H4 (cell line): Measurements from ENCODE around the gene FAF1. TPM values are rescaled to one million over a fixed set of nuclear protein-coding genes. Genes with fewer than 3 reads are reported as not detected.
"Not testable (repeated sequence)": the region's sequence is repeated elsewhere in the genome, so short reads cannot be mapped to it uniquely, and the experiment has no call there.

Source experiments
- DNase-seq: peaks from one replicate; pipeline ENCODE4 v3.0.0-alpha.2; 2015; ENCODE audit warnings: low spot score
- total RNA-seq: library from RNA; depleted of rRNA; stranded (reverse); fragments of >200 nt; shearing (Covaris generic); gene quantifications from 2 replicates; pipeline ENCODE4 v1.2.3, GENCODE V29; 2014

FAF1 gene
- total RNA-seq, 1 experiment from 2014 or later: 91.9 TPM

DNA sequence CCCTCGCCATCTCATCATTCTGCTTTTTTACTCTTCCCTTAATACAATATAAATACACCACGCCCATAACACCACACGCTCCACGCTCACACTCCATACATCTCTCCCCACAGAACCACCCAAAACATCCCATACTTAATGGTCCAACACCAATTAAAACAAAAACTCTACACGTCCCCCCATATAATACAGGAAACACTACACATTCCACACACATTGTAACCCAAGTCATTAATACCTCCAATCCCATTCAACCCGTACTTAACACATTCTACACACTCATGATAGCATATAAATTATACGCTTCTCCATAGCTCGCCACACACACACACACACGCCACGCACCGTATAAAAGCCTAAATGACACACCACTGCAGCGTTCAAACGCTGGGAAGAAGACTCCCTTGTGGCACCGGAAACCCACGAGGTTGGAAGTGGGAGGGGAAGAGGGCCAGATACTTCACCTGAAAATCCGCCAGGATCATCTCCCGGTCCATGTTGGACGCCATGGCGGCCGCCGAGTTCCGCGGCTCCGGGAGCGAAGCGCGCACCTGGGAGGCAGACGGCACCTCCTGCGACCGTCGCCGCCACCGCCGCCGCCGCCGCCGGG is 659 bp downstream of the FAF1 start:
- peak; percentile 34 for DNase-seq

DNA sequence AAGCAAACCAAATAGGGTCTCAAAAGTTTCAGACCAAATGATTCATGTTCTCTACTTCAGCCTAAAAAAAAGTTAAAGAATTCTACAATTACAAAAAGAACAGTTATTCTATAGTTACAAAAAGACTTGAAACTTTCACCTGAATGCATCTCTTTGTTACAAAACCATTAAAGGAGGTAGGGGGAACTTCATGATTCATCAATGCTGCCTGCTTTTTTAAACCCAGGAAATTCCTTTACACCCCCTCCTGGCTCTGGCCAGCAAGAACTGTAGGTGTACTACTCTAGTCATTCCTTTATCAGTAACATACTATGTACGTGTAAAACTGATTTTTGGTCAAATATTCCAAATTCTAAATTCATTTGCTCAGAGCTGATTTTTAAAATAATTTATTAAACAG is 5.0 kb downstream of the FAF1 start:
- DNase-seq: no peak

DNA sequence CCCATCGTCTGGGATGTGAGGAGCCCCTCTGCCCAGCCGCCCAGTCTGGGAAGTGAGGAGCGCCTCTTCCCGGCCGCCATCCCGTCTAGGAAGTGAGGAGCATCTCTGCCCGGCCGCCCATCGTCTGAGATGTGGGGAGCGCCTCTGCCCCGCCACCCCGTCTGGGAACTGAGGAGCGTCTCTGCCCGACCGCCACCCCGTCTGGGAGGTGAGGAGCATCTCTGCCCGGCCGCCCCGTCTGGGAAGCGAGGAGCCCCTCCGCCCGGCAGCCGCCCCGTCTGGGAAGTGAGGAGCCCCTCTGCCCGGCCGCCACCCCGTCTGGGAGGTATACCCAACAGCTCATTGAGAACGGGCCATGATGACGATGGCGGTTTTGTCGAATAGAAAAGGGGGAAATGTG is 7.5 kb downstream of the FAF1 start:
- not testable (repeated sequence) for DNase-seq

DNA sequence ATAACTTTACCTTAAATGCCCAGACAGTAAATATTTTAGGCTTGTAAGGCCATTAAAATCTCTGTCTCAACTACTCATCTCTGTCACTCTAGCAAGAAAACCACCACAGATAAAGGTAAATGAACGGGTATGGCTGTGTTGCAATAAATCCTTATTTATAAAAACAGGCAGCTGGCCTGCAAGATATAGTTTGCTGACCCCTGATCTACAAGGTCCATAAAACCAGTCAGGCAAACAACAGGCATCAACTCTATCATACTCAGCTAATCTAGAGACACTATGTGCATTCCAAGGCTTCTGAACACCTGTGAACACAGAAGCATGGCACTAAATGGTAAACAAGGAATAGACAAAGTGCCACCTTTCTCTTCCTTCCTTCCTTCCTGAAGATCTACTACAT is 9.7 kb downstream of the FAF1 start:
- no peak for DNase-seq

DNA sequence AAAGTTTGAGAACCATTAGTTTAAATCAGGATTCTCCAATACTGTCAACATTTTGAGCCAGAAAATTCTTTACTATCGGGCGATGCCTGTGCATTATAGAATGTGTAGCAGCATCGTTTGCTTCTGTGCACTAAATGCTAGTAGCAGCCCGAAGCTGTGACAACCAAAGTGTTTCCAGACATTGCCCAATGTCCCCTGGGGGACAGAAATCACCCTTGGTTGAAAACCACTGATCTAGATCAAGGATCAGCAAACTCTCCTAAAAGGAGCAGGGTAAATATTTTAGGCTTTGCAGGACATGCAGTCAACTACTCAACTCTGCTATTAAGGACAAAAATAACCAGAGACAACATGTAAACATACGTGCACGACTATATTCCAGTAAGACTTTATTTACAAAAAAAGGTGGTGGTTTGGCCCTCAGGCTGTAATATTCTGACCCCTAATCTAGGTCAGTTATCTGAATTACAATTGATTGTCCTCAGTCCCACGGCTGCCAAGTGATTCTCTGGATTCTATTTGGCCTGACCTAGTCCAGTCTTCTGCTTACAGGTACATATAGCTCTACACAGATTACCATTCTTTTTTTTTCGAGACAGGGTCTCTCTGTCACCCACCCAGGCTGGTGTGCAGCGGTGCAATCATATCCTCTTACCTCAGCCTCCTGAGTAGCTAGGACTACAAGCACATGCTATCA is 10.6 kb downstream of the FAF1 start:
- DNase-seq: no peak

DNA sequence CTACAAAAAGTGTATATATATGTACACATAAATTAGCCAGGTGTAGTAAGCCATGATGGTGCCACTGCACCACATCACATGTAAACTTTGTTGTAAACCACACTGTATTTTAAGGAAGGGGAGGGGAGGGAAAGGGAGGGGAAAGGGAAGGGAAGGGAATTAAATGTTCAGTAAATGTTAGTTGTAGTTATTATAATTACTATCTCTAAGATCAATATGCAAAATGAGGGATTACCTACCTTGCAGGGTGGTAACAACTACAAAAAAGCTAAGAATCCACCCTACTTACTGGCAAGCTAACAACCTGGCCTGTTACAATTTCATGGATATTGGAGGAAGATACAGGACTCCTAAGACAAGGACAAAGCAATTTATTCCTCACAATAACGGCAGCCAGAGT is 17.7 kb downstream of the FAF1 start:
- DNase-seq: no peak

DNA sequence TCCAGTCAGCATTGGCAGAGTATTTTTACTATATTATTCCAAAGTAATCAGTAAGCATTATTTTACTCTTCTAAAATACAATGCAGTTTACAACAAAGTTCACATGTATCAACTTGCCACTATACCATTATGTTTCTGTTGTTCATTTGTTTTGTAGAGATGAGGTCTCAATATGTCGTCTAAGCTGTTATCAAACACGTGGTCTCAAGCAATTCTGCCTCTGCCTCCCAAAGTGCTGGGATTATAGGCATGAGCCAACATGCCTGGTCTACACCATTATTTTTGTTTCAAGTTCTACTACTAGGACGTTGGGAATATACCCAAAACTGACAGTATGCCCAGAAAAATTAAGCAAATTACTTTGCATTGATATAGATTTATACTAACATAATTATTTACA is 19.8 kb downstream of the FAF1 start:
- no peak for DNase-seq

DNA sequence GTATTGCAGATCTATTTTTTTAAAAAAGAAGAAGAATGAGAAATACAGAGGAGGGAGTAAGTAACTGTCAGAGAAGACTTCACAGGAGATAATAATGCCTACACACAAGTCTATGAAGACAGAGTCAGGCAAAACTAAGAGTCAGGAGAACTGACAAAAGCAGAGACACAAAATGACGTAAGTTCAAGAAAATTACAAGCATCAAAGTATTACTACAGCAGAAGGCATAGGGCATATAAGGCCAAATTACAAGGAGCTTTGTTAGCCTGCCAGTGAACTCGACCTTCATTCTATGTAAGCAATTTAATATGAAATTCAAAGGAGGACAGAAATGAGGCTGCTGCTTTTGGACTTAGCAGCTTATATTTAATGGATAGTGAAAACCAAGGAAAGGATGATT is 23.7 kb downstream of the FAF1 start:
- DNase-seq: no peak

DNA sequence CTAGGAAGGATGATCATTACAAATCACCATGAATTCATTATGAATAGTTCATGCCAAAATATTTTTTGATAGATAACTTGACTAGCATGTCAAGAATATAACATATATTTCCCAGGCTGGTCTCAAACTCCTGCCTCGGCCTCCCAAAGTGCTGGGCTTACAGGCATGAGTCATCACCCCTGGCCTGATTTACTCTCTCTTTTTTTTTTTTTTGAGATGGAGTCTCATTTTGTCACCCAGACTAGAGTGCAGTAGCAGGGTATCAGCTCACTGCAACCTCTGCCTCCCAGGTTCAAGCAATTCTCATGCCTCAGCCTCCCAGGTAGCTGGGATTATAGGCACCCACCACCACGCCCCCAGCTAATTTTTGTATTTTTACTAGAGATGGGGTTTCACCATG is 24.8 kb downstream of the FAF1 start:
- not testable (repeated sequence) for DNase-seq

DNA sequence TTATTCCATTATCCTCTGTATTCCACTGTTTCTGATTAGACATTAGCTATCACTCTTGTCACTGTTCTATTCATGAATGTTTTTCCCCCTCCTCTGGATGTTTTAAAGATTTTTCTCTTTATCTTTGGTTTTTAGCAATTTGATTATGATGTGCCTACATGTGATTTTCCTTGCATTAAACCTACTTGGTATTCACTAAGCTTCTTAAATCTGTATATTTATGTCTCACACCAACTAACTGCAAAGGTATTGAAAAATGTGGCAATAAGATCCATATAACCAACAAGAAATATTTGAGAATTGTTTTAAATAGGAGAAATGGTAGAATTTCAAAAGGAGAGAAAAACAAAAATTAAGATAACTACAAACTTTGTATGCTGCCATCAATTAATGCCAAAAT is 25.2 kb downstream of the FAF1 start:
- no peak for DNase-seq

DNA sequence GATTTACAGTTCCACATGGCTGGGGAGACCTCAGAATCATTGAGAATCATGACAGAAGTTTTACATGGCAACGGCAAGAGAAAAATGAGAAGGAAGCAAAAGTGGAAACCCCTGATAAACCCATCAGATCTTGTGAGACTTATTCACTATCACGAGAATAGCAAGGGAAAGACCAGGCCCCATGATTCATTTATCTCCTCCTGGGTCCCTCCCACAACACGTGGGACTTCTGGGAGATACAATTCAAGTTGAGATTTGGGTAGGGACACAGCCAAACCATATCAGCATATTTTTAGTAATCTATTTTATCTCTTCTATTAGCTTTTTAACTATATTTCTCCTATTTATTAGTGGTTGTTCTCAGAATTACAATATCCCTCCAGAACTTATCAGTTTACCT is 26.3 kb downstream of the FAF1 start:
- DNase-seq: not testable (repeated sequence)

DNA sequence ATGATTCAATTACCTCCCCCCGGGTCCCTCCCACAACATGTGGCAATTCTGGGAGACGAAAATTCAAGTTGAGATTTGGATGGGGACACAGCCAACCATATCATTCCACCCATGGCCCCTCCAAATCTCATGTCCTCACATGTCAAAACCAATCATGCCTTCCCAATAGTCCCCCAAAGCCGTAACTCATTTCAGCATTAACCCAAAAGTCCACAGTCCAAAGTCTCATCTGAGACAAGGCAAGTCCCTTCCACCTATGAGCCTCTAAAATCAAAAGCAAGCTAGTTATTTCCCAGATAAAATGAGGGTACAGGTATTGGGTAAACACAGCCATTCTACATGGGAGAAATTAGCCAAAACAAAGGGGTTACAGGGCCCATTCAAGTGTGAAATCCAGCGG is 28.0 kb downstream of the FAF1 start:
- not testable (repeated sequence) for DNase-seq

DNA sequence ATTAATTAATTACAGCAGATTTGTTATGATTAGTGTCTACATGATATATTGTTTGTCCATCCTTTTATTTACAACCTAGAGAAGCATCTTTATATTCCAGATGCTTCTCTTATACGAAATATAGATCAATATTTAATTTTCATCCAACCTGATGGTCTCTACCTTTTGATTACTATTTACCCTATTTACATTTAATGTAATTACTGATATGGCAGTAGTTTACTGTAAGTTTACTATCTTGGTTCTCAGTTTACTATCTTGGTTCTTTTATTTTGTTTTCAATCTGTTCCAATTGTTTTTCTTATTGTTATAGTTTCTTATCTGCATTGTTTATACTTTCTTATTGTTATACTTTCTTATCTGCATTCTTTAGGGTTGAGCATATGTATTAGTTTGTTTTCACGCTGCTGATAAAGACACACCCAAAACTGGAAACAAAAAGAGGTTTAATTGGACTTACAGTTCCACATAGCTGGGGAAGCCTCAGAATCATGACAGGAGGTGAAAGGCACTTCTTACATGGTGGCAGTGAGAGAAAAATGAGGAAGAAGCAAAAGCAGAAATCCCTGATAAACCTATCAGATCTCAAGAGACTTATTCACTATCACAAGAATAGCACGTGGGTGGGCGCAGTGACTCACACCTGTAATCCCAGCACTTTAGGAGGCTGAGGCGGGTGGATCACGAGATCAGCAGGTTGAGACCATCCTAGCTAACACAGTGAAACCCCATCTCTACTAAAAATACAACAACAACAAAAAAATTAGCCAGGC is 28.9 kb downstream of the FAF1 start:
- DNase-seq: no peak

DNA sequence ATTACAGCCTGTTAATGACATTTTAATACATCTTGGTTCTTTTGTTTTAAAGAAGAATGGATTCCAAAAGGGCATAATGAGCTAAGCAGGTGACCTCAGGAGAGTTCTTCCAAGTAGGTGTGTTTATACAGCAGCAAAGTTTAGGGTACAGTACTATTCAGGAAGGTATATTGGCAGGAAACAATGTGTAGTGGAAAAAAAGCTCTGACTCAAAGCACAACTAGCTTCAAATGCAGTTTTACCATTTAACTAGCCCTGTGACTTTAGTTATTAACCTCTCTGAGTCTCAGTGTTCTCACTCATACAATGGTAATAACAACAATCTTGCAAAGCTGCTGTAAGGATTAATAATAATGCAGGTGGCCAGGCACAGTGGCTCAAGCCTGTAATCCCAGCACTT is 29.9 kb downstream of the FAF1 start:
- DNase-seq: no peak

DNA sequence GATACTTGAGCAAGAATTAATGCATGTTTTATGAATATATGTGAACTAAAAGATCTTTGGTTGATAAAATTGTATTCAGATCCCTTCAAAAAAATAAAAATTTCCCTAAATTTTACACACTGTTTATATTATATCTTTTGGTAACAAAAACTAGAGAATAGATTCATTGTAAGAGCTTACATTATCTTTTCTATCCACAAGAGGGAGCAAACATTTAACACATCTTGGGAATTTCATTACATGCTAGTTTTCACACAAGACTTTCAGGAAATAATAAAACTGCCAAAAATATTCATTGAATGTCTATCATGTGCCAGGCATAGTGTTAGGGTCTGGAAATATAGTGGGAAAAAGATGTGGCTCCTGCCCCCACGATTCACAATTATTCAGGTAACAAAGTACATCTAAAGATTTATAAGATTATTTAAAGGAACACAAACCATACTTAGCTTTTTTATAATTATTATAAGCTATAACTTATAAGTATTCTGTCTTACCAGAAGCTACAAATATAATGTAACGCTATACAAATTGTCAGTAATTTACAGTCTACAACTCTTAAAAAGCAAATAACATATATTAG is 30.6 kb downstream of the FAF1 start:
- DNase-seq: peak; percentile 44

DNA sequence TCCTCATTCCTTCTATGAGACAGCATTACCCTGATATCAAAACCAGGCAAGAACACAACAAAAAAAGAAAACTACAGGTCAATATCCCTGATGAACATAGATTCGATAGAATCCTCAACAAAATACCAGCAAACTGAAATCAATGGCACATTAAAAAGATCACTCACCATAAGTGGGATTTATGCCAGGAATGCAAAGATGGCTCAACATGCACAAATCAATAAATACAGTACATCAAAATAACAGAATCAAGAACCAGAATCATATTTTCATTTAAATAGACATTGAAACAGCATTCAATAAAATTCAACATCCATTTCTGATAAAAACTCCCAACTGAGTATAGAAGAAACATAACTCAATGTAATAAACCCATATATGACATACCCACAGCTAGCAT is 36.5 kb downstream of the FAF1 start:
- no peak for DNase-seq

DNA sequence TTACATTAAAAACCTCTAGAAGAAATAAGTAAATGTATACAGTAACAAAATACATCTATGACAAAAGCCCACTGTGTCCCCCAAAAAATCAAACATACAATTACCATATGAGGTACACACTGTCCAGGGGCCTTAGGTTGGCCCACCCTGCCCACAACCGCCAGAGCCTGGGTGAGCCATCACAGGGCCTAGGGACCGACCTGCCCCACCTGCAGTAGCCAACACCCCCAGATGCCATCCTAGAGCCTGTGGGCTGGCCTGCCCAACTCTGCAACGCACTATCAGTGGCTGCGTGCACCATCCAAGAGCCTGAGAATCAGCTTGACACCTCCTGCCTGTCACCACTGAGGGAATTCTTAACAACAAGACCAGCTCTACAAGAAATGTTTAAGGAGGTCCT is 39.0 kb downstream of the FAF1 start:
- DNase-seq: no peak

DNA sequence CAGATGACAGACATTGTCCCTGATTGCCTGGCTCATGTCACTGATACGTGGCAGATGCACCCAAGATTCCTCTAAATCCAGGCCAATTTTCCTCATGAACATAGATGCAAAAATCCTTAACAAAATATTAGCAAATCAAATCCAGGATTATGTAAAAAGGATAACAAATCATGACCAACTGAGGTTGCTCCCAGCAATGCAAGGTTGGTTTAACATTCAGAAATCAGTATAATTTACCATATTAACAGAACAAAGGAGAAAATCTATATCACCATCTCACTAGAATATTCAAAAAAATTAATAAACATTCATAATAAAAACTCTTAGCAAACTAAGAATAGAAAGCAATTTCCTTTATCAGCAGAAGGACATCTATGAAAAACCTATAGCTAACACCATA is 39.7 kb downstream of the FAF1 start:
- no peak for DNase-seq

DNA sequence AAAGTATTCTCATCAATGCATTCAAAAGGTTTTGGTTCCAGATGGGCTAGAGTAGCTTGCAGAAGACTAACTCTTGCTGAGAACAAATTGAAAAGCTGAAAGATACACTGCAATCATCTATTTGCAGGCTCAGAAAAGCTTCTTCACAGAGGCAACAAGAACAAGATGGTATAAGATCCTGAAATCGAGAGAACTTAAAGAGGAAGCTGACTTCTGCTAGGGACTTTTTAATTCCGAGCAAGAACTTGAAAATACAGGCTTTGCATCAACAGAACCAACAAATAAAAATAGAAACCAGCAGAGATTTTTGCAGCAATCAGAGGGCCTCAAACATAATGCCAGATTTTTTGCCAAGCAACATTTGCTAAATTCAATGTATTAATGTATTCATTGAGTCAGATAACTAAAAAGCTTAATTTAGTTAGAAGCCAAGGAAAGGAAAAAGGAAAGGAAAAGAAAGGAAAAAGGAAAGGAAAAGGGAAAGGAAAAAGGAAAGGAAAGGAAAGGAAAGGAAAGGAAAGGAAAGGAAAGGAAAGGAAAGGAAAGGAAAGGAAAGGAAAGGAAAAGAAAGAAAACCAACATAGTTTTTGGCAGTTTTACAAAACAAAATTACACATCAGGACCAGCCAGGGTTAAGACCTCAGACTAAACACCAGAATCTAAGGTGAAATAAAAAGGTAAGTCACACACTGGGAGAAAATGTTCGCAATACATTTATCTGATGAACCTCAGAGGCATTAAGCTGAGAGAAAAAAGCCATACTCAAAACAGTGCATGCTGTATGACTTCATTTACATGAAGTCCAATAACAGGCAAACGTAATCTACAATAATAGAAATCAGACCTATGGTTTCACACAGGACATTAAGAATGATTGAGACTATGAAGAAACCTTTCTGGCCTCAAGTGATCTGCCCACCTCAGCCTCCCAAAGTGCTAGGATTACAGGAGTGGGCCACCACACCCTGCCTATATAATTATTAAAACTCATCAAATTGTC is 42.6 kb downstream of the FAF1 start:
- DNase-seq: no peak

DNA sequence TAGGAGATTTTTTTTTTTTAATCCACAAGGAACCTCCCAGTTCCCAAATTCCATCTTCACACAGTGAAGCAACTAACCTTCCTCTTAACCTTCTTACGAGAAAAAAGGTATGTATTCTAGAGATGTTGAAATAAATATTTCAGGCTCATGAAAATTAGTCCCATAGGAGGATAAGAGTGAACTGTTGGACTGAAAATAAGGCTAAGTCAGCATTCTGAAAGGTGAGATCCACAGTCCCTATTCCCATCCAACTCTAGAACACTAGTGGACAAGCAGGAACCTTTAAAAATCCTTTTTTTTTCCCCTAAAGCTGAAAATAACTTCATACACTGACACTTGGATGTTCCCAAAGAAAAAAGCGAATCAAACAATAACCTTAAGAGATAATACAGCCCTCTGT is 44.4 kb downstream of the FAF1 start:
- no peak for DNase-seq

DNA sequence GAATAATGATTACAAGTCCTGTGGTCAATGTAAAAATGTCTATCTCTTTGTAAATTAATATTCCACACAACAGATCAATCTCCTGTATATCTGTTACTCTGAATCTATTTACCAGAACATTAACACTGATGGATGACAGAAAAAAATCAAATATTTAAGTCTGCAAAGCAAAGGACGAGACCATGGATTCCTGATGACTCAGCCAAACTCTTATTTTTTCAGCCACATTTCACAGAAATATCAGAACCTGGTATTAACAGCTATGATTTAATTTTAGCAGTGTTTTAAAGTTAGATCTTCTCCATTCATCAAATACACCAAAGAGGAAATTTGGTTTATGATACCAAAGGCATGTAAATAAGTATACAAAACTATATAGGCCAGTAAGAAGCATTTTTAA is 46.1 kb downstream of the FAF1 start:
- no peak for DNase-seq

DNA sequence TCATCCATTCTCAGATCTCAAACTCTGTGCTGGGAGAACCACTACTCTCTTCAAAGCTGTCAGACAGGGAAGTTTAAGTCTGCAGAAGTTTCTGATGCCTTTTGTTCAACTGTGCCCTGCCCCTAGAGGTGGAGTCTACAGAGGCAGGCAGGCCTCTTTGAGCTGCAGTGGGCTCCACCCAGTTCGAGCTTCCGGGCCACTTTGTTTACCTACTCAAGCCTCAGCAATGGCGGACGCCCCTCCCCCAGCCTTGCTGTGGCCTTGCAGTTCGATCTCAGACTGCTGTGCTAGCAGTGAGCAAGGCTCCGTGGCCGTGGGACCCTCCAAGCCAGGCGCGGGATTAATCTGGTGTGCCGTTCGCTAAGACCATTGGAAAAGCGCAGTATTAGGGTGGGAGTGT is 49.7 kb downstream of the FAF1 start:
- not testable (repeated sequence) for DNase-seq
